Endothelial cell of umbilical vein (primary cell): ENCODE results near the gene EEF1AKMT1.

Experiments
- EZH2 ChIP-seq: IDR thresholded peaks from 2 replicates; pipeline ENCODE4 v1.6.1; 2012; ENCODE audit warnings: borderline replicate concordance, low read depth, mild to moderate bottlenecking, moderate library complexity, low read length, inconsistent platforms; ENCODE audit not compliant: severe bottlenecking
- FOS ChIP-seq: IDR thresholded peaks from 2 replicates; pipeline ENCODE4 v1.6.1; 2011; ENCODE audit warnings: mild to moderate bottlenecking, low read length, moderate library complexity, borderline replicate concordance; ENCODE audit not compliant: insufficient read depth
- POLR2A ChIP-seq: IDR thresholded peaks from 2 replicates; pipeline ENCODE4 v1.6.1; 2012; ENCODE audit warnings: low read depth, mild to moderate bottlenecking, control low read depth, low read length
- TF ChIP-seq, protein P1 (sequence below), 2 donors: IDR thresholded peaks; 1 replicate in 1 of 2; 2 replicates in 1 of 2; pipeline ENCODE4 v1.5.1; 2011; ENCODE audit warnings: low read length in 2 of 2, mild to moderate bottlenecking in 2 of 2, moderate library complexity in 2 of 2, control low read depth in 1 of 2, inconsistent platforms in 1 of 2, low read depth in 1 of 2; ENCODE audit not compliant: insufficient read depth in 1 of 2; ENCODE audit errors: extremely low read depth in 1 of 2
- TF ChIP-seq, protein P2 (sequence below): IDR thresholded peaks from 2 replicates; pipeline ENCODE4 v1.6.1; 2011; ENCODE audit not compliant: insufficient read depth, insufficient read length

DNA sequence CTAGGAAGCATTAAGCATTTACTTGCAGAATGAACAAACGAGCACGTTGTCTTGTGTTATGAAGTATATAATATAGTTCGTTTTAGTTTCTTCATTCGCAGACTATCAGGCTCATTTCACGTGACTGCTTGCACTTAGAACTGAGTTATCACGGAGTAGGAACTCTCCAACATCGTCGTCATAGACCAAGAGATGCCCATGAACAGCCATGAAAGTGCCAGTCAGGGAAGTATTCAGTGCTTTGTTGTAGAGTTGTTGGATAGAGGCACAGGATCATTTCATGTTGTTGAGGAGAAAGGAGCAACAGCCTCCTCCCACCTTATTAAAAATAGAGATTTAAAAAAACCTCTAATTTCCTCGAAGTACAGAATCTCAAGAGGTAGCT lies 71.2 kb downstream of the EEF1AKMT1 start:
- no peak for TF ChIP-seq POLR2A
- TF ChIP-seq, protein P1, sequence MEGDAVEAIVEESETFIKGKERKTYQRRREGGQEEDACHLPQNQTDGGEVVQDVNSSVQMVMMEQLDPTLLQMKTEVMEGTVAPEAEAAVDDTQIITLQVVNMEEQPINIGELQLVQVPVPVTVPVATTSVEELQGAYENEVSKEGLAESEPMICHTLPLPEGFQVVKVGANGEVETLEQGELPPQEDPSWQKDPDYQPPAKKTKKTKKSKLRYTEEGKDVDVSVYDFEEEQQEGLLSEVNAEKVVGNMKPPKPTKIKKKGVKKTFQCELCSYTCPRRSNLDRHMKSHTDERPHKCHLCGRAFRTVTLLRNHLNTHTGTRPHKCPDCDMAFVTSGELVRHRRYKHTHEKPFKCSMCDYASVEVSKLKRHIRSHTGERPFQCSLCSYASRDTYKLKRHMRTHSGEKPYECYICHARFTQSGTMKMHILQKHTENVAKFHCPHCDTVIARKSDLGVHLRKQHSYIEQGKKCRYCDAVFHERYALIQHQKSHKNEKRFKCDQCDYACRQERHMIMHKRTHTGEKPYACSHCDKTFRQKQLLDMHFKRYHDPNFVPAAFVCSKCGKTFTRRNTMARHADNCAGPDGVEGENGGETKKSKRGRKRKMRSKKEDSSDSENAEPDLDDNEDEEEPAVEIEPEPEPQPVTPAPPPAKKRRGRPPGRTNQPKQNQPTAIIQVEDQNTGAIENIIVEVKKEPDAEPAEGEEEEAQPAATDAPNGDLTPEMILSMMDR (IDR thresholded peaks at IDR 0.05; ENCODE audit: extremely low read depth in 1 of 2, insufficient read depth in 1 of 2, low read depth in 1 of 2, low read length in 2 of 2) = no peak
- no peak for TF ChIP-seq EZH2
- TF ChIP-seq FOS = no peak
- TF ChIP-seq, protein P2, sequence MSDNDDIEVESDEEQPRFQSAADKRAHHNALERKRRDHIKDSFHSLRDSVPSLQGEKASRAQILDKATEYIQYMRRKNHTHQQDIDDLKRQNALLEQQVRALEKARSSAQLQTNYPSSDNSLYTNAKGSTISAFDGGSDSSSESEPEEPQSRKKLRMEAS = no peak
